IPS-20b (cell line): ENCODE measurements around the gene NGLY1.

Source experiments
- H3K27ac ChIP-seq: one replicate; pipeline ENCODE4 v1.5.1; 2013; ENCODE audit warnings: low read length
- H3K27me3 ChIP-seq: 2 replicates; pipeline ENCODE4 v1.6.1; 2013; ENCODE audit warnings: mild to moderate bottlenecking, low read length, inconsistent platforms; ENCODE audit not compliant: insufficient read depth
- H3K36me3 ChIP-seq: 2 replicates; pipeline ENCODE4 v1.6.1; 2013; ENCODE audit warnings: low read depth, mild to moderate bottlenecking, inconsistent platforms, low read length, moderate library complexity; ENCODE audit not compliant: insufficient read depth
- H3K4me1 ChIP-seq: 2 replicates; pipeline ENCODE4 v1.6.1; 2013; ENCODE audit warnings: mild to moderate bottlenecking, control low read depth, inconsistent platforms, low read length, moderate library complexity; ENCODE audit not compliant: insufficient read depth
- H3K4me3 ChIP-seq: 2 replicates; pipeline ENCODE4 v1.5.1; 2013; ENCODE audit warnings: mild to moderate bottlenecking, low read length, inconsistent platforms
- H3K9ac ChIP-seq: 2 replicates; pipeline ENCODE4 v1.6.1; 2013; ENCODE audit warnings: low read depth, mild to moderate bottlenecking, inconsistent platforms, low read length, moderate library complexity
- H3K9me3 ChIP-seq: 2 replicates; pipeline ENCODE4 v1.6.1; 2013; ENCODE audit warnings: mild to moderate bottlenecking, low read depth, low read length, inconsistent platforms; ENCODE audit not compliant: insufficient read depth

NGLY1 gene

DNA sequence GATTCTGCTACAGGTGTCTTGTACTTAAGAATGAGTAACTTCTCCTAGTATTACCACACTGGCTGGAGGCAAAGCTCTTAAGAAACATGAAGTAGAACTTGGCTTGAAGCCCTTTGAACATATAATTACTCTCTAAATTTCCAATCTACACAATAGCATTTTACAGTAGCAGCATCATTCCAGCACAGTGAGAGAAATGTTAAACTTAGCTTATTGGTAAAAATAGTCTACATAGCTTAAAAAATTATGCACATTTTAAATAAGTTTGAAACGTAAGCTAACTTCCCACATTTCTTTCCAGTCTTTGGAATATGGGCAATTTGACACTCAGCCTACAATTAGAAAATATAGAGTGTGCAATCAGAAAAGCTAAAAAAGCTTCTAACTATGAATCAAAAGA is 85.7 kb downstream of the NGLY1 start:
- H3K9ac ChIP-seq: no peak overlapping the region
- no peaks in the 10 kb centered on the region for H3K36me3 ChIP-seq
- H3K27me3 ChIP-seq: no peaks in the 10 kb centered on the region
- no peak overlapping the region for H3K4me3 ChIP-seq
- H3K27ac ChIP-seq: no peak overlapping the region
- no peaks in the 10 kb centered on the region for H3K4me1 ChIP-seq
- no peaks in the 10 kb centered on the region for H3K9me3 ChIP-seq

- no peaks in the 10 kb centered on the region for H3K4me1 ChIP-seq
- no peak overlapping the region for H3K9ac ChIP-seq
- no peak overlapping the region for H3K27ac ChIP-seq
- no peaks in the 10 kb centered on the region for H3K27me3 ChIP-seq
- H3K4me3 ChIP-seq: no peak overlapping the region
- no peaks in the 10 kb centered on the region for H3K36me3 ChIP-seq
- no peaks in the 10 kb centered on the region for H3K9me3 ChIP-seq
Measured at GRCh38 chr3:25695731-25696420, 87.4 kb downstream of the NGLY1 start.

- Histone ChIP-seq H3K27me3 (no peaks in the 10 kb centered on the region), H3K9ac (no peak overlapping the region), H3K36me3 (no peaks in the 10 kb centered on the region), H3K27ac (no peak overlapping the region), H3K9me3 (no peaks in the 10 kb centered on the region), H3K4me3 (no peak overlapping the region), H3K4me1 (no peaks in the 10 kb centered on the region)
Measured at GRCh38 chr3:25693238-25693637, 90.0 kb downstream of the NGLY1 start.

DNA sequence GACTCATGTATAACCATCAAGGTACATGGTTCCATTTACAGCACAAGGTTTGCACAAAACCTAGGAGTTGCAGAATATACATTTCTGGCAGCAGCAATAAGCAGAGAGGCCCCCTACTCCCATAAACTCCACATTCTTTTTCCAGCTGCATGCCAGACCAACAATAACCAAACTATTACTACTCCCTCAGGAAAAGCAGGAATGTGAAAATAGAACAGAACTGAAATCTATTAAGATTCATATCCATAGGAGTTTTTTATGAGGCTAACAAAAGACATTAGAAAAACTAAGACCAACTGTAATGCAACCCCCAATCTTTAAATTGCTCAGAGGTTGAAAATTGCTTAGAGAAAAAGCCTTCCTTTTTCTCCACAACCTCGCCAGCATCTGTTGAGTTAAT is 90.9 kb downstream of the NGLY1 start:
- Histone ChIP-seq H3K4me3 (no peak overlapping the region), H3K9ac (no peak overlapping the region), H3K27me3 (no peaks in the 10 kb centered on the region), H3K27ac (no peak overlapping the region), H3K4me1 (no peaks in the 10 kb centered on the region), H3K9me3 (no peaks in the 10 kb centered on the region), H3K36me3 (no peaks in the 10 kb centered on the region)

GRCh38 chr3:25690768-25691533 is 92.3 kb downstream of the NGLY1 start:
- no peaks in the 10 kb centered on the region for H3K9me3 ChIP-seq
- no peaks in the 10 kb centered on the region for H3K27me3 ChIP-seq
- no peak overlapping the region for H3K4me3 ChIP-seq
- H3K4me1 ChIP-seq: no peaks in the 10 kb centered on the region
- H3K27ac ChIP-seq: no peak overlapping the region
- H3K9ac ChIP-seq: no peak overlapping the region
- H3K36me3 ChIP-seq: no peaks in the 10 kb centered on the region

DNA sequence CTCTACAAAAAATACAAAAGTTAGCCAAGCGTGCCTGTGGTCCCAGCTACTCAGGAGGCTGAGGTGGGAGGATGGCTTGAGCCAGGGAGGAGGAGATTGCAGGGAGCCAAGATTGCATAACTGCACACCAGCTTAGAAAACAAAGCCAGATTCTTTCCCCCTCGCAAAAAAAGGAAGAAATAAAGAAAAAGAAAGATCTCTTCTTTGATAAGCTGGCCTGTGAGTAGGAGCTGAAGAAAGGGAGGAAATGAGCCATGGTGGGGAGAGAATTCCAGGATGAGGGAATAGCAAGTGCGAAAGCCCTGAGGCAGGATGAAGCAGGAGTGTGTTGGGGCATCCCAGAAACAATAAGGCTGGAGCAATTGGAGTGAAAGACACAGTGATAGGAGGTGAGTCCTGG is 94.0 kb downstream of the NGLY1 start:
- no peak overlapping the region for H3K27ac ChIP-seq
- no peak overlapping the region for H3K4me3 ChIP-seq
- H3K4me1 ChIP-seq: no peaks in the 10 kb centered on the region
- H3K36me3 ChIP-seq: no peaks in the 10 kb centered on the region
- H3K9ac ChIP-seq: no peak overlapping the region
- H3K9me3 ChIP-seq: no peaks in the 10 kb centered on the region
- H3K27me3 ChIP-seq: no peaks in the 10 kb centered on the region

GRCh38 chr3:25687742-25688141 is 95.5 kb downstream of the NGLY1 start:
- Histone ChIP-seq H3K27ac (no peak overlapping the region), H3K27me3 (no peaks in the 10 kb centered on the region), H3K4me3 (no peak overlapping the region), H3K4me1 (no peaks in the 10 kb centered on the region), H3K9ac (no peak overlapping the region), H3K9me3 (no peaks in the 10 kb centered on the region), H3K36me3 (no peaks in the 10 kb centered on the region)

GRCh38 chr3:25686766-25687165 is 96.5 kb downstream of the NGLY1 start:
- Histone ChIP-seq H3K9ac (no peak overlapping the region), H3K36me3 (no peaks in the 10 kb centered on the region), H3K4me1 (no peaks in the 10 kb centered on the region)

DNA sequence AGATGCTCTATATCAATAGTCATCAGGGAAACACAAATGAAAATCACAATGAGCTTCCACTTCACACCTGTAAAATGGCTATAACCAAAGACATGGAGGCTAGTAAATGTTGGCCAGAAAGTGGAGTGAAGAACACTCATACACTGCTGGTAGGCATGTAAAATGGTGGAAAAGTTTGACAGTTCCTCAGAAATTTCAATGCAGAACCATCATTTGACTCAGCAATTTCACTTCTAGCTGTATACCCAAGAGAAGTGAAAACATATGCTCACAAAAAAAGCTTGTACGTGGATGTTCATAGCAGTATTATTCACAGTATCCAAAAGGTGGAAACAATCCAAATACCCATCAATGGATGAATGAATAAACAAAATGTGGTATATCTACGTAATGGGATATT is 99.4 kb downstream of the NGLY1 start:
- Histone ChIP-seq H3K27ac (no peak overlapping the region), H3K27me3 (no peaks in the 10 kb centered on the region), H3K4me3 (no peak overlapping the region), H3K9me3 (no peaks in the 10 kb centered on the region), H3K4me1 (no peaks in the 10 kb centered on the region), H3K9ac (no peak overlapping the region), H3K36me3 (no peaks in the 10 kb centered on the region)

More at GRCh38 chr3:25686766-25687165, 96.5 kb downstream of the NGLY1 start:
- H3K27ac ChIP-seq: no peak overlapping the region
- no peaks in the 10 kb centered on the region for H3K9me3 ChIP-seq
- H3K4me3 ChIP-seq: no peak overlapping the region
- H3K27me3 ChIP-seq: no peaks in the 10 kb centered on the region

DNA sequence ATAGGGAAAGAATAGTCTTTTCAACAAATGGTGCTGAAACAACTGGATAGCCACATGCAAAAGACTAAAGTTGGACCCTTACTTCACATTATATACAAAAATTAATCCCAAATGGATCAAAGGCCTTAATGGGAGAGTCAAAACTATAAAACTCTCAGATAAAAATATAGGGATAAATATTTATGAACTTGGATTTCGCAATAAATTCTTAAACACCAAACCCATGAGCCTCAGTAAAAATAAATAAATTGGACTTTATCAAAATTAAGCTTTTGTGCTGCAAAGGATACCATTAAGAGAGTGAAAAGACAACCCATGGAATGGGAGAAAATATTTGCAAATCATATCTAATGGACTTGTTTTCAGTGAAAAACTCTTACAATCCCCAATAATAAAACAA is 99.8 kb downstream of the NGLY1 start:
- H3K9me3 ChIP-seq: no peaks in the 10 kb centered on the region
- no peaks in the 10 kb centered on the region for H3K27me3 ChIP-seq
- no peaks in the 10 kb centered on the region for H3K36me3 ChIP-seq
- no peak overlapping the region for H3K4me3 ChIP-seq
- H3K9ac ChIP-seq: no peak overlapping the region
- no peaks in the 10 kb centered on the region for H3K4me1 ChIP-seq
- no peak overlapping the region for H3K27ac ChIP-seq

DNA sequence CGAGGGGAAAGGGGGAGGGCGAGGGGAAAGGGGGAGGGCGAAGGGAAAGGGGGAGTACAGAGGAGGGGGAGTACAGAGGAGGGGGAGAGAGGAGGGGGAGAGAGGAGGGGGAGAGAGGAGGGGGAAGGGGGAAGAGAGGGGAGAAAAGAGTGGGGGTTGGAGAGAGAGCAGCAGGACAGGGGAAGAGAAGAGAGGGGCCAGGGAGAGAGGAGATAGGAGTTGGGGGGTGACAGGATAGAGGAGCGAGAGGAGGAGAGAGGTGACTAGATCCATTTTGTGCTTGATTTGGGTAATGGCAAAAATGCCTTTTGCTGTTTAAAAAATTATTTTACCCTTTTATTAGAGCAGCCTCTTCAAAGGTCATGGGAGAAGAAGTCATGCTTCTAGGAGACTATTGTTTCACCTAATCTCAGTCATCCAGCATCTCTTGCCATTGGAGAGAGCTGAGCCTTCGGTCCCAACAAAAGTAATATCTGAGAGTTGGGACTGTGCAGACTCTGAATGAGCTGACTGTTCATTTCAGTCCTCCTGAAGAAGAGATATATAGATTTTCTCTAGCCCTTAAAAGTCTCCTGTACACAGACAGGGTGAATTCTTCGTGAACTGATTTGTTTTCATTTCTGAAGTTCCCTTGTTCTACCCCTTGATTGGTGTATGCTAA is 103.5 kb downstream of the NGLY1 start:
- Histone ChIP-seq H3K27ac (no peak overlapping the region), H3K27me3 (no peaks in the 10 kb centered on the region), H3K9ac (no peak overlapping the region), H3K4me3 (no peak overlapping the region), H3K9me3 (no peaks in the 10 kb centered on the region), H3K4me1 (no peaks in the 10 kb centered on the region), H3K36me3 (no peaks in the 10 kb centered on the region)

DNA sequence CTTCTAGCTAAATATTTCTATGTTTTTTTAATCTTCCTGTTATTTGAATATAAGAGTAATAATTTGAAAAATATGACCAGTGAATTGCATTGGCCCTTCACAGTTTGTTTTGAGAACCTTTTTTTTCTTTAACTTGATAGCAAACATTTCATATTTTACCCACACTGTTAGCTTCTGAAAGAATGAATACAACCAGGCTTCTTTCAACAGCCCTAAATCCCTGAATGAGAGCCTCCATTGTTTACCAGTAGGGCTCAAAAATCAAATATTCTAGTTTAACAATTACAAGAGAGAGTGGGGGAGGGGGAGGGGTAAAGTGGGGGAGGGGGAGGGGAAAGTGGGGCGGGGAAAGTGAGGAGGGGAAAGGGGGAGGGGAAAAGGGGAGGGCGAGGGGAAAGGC is 104.1 kb downstream of the NGLY1 start:
- H3K9me3 ChIP-seq: no peaks in the 10 kb centered on the region

More for the DNA sequence above, 104.1 kb downstream of the NGLY1 start:
- no peak overlapping the region for H3K27ac ChIP-seq
- H3K4me3 ChIP-seq: no peak overlapping the region
- no peaks in the 10 kb centered on the region for H3K4me1 ChIP-seq
- H3K36me3 ChIP-seq: no peaks in the 10 kb centered on the region
- no peaks in the 10 kb centered on the region for H3K27me3 ChIP-seq
- no peak overlapping the region for H3K9ac ChIP-seq
